GM12878 (cell line): Measurements from ENCODE around the gene EXD3. TPM values are rescaled to one million over a fixed set of nuclear protein-coding genes. Genes with fewer than 3 reads are reported as not detected.

Experiments
- ATAC-seq: fragments of 200-7000 bp; cut with Tn5 transposase; 3 replicates; pipeline ENCODE4 v1.9.1; 2020; ENCODE audit warnings: mild to moderate bottlenecking, moderate library complexity
- BruUV-seq: library from RNA; stranded (reverse); fragments of 400-500 nt; replicated peaks from 2 replicates; lab custom pipeline; 2021; lab: Mats Ljungman, UMichigan
- CTCF ChIA-PET: fragments of 300-600 bp; sonication (Branson Sonifier 250); formaldehyde crosslinking; extraction: SDS; loops from one replicate; lab custom pipeline; 2021; ENCODE audit warnings: inconsistent platforms; lab: Yijun Ruan, JAX
- POLR2A ChIA-PET: fragments of 350-600 bp; formaldehyde crosslinking; extraction: SDS; loops from one replicate; lab custom pipeline; 2021; ENCODE audit warnings: inconsistent platforms; lab: Charles Lee
- RAD21 ChIA-PET: fragments of 300-600 bp; sonication (Branson Sonifier 250); formaldehyde crosslinking; loops from one replicate; lab custom pipeline; 2023; ENCODE audit warnings: antibody characterized with exemption; ENCODE audit not compliant: unreplicated experiment; lab: Charles Lee
- SMC1A ChIA-PET: fragments of 300-600 bp; sonication (Branson Sonifier 250); formaldehyde crosslinking; loops from one replicate; lab custom pipeline; 2023; ENCODE audit not compliant: unreplicated experiment, uncharacterized antibody; lab: Charles Lee
- DNase-seq: peaks from one replicate; pipeline ENCODE4 v3.0.0-alpha.2; 2011; ENCODE audit warnings: low read depth, low spot score
- FAIRE-seq: peaks from 3 replicates; lab custom pipeline; 2011; peaks lifted over from hg19 to GRCh38; lab: Jason Lieb, UNC
- H2AFZ ChIP-seq: 2 replicates; pipeline ENCODE4 v1.6.0; 2011; ENCODE audit warnings: low read depth, low read length, control low read depth; ENCODE audit not compliant: control insufficient read depth
- H3K27ac ChIP-seq: 2 replicates; pipeline ENCODE4 v1.5.1; 2011; ENCODE audit warnings: control low read depth; ENCODE audit not compliant: control insufficient read depth, insufficient read depth
- H3K27me3 ChIP-seq, 2 experiments: replicated peaks in 1 of 2; 2 replicates each; pipeline versions ENCODE4 v1.6.0 to v1.6.1; 2011; ENCODE audit warnings: low read length in 1 of 2; ENCODE audit not compliant: control insufficient read depth in 2 of 2, insufficient read depth in 2 of 2
- H3K36me3 ChIP-seq, 2 experiments: 2 replicates each; pipeline ENCODE4 v1.5.1; 2011; ENCODE audit warnings: low read length in 1 of 2; ENCODE audit not compliant: control insufficient read depth in 2 of 2, insufficient read depth in 2 of 2
- H3K4me1 ChIP-seq: 2 replicates; pipeline ENCODE4 v1.6.1; 2011; ENCODE audit warnings: mild to moderate bottlenecking, low read length, moderate library complexity, mixed read lengths; ENCODE audit not compliant: control insufficient read depth, insufficient read depth
- H3K4me2 ChIP-seq: 2 replicates; pipeline ENCODE4 v1.6.0; 2011; ENCODE audit warnings: control low read depth; ENCODE audit not compliant: control insufficient read depth, insufficient read depth
- H3K4me3 ChIP-seq: fragments of 200-600 bp; sonication (generic); 2 replicates; pipeline ENCODE4 v1.5.1; 2016
- H3K79me2 ChIP-seq: 2 replicates; pipeline ENCODE4 v1.6.0; 2011; ENCODE audit warnings: low read length; ENCODE audit not compliant: control insufficient read depth, insufficient read depth
- H3K9ac ChIP-seq: 2 replicates; pipeline ENCODE4 v1.8.0; 2011; ENCODE audit warnings: low read length, control low read depth, mixed read lengths; ENCODE audit not compliant: control insufficient read depth, insufficient read depth
- H3K9me3 ChIP-seq: replicated peaks from 3 replicates; pipeline ENCODE4 v1.5.1; 2011; ENCODE audit warnings: mild to moderate bottlenecking, low read length; ENCODE audit not compliant: control insufficient read depth, insufficient read depth
- H4K20me1 ChIP-seq: 2 replicates; pipeline ENCODE4 v1.6.0; 2011; ENCODE audit not compliant: control insufficient read depth, insufficient read depth
- CTCF ChIP-seq, 3 experiments: IDR thresholded peaks in 2 of 3; conservative IDR thresholded peaks in 1 of 3; 2 replicates each; pipeline ENCODE4 v1.5.1; 2011; ENCODE audit warnings: low read depth in 3 of 3, low read length in 3 of 3, mild to moderate bottlenecking in 3 of 3, control low read depth in 2 of 3, moderate library complexity in 2 of 3, inconsistent platforms in 1 of 3, mixed read lengths in 1 of 3; ENCODE audit not compliant: control insufficient read depth in 2 of 3, insufficient read depth in 1 of 3; ENCODE audit errors: extremely low read depth in 1 of 3
- E2F4 ChIP-seq: IDR thresholded peaks from 2 replicates; pipeline ENCODE4 v1.6.1; 2012; ENCODE audit warnings: low read depth, low read length, improper control_type of control experiment
- FOXM1 ChIP-seq: IDR thresholded peaks from 2 replicates; pipeline ENCODE4 v1.6.1; 2012; ENCODE audit warnings: low read depth, mild to moderate bottlenecking, inconsistent platforms, low read length, moderate library complexity
- GATAD2B ChIP-seq: fragments of 450-650 bp; conservative IDR thresholded peaks from 2 replicates; pipeline ENCODE4 v1.6.1; 2017; ENCODE audit warnings: low read depth, mild to moderate bottlenecking, moderate library complexity
- PAX8 ChIP-seq: fragments of 450-650 bp; IDR thresholded peaks from 2 replicates; pipeline ENCODE4 v1.6.1; 2017; ENCODE audit warnings: mild to moderate bottlenecking, moderate library complexity
- POLR2A ChIP-seq: IDR thresholded peaks from 2 replicates; pipeline ENCODE4 v1.6.1; 2011; ENCODE audit warnings: low read depth, mild to moderate bottlenecking, low read length
- POLR2AphosphoS2 ChIP-seq: IDR thresholded peaks from 2 replicates; pipeline ENCODE4 v1.6.1; 2011; ENCODE audit warnings: low read depth, mild to moderate bottlenecking, low read length, improper control_type of control experiment, moderate library complexity
- TCF7 ChIP-seq: IDR thresholded peaks from 2 replicates; pipeline ENCODE4 v1.6.1; 2014; ENCODE audit warnings: antibody characterized with exemption, borderline replicate concordance
- ZBED1 ChIP-seq: IDR thresholded peaks from 2 replicates; pipeline ENCODE4 v1.6.1; 2016; ENCODE audit warnings: borderline replicate concordance
- WGBS: methylation state at CpG from one replicate; pipeline ENCODE4 v1.1.6; 2016; ENCODE audit warnings: low lambda C conversion rate; ENCODE audit not compliant: insufficient replicate concordance, insufficient coverage; ENCODE audit errors: missing lambda C conversion rate; 5-methylcytosine and 5-hydroxymethylcytosine counted together
- in situ Hi-C: fragments of 300-500 bp; cut with MboI; formaldehyde crosslinking; loops from 9 replicates; pipeline ENCODE4 v1.14.3; 2018; ENCODE audit warnings: mixed read lengths
- intact Hi-C: fragments of 100-400 bp; cut with micrococcal nuclease; formaldehyde crosslinking; loops from one replicate; pipeline ENCODE4 v1.14.2; 2022; ENCODE audit not compliant: unreplicated experiment
- polyA plus RNA-seq, 11 experiments: library from polyadenylated mRNA; depleted of rRNA in 4 of 11; unstranded in 6 of 11; stranded (reverse) in 5 of 11; fragments of >200 nt; fragmentation: Nextera tagmentation in 4 of 11; fragmentation: Illumina TruSeq in 1 of 11; extraction: Ambion mirVana in 4 of 11; extraction: Trizol in 1 of 11; gene quantifications; 1 replicate in 1 of 11; 2 replicates in 10 of 11; pipeline versions ENCODE4 v1.2.1 to v1.2.3, GENCODE V29; 2011 to 2016; ENCODE audit warnings: inconsistent platforms in 2 of 11, missing spikeins in 2 of 11, low read depth in 1 of 11
- total RNA-seq, 4 experiments: library from RNA; depleted of rRNA in 3 of 4; stranded (reverse); fragments of >200 nt in 3 of 4; fragmentation: Illumina TruSeq in 1 of 4; extraction: Trizol in 1 of 4; gene quantifications; 2 replicates each; pipeline versions ENCODE4 v1.2.1 to v1.2.3, GENCODE V29; 2013 to 2021

Gene EXD3
- total and polyA plus RNA-seq, 10 of the 15 experiments (the other 5 are each of a cell fraction or from before 2014, with no cell fraction given): 0.21 to 7.1 (median 3.6) TPM

DNA sequence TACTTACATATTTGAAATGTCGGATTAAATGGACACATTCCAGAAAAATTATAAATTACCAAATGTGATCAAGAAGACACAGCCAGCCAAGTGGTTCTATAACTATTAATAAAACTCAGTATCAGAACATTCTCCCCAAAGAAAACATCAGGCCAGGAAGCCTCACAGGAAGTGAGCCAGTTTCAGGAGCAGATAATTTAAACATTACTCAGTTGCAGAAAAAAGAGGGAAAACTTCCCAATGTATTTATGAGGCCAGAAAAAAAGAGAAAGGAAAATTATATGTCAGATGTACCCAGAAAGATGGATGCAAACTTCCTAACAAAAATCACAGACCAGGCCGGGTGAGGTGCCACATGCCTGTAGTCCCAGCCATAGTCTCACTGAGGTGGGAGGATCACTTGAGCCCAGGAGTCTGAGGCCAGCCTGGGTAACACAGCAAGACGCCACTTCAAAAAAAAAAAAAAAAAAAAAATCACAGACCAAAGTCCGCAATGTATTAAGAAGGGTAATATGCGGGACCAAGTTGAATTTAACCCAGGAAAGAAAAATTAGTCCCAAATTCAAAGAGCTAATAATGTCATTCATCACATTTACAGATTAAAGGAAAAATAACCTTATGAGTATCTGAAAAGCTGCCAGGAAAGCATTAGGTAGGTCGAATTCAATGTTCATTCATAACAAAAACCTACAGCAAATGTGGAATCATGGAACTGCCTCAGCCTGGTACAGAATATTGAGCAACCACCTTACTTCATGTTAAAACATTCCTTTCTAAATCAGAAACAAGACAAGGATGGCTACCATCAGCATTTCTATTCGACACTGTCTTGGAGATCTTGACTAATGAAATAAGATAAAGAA is 83.7 kb downstream of the EXD3 start:
- BruUV-seq: no TSS peak
- RAD21 ChIA-PET: no interaction called here
- no peaks in the 10 kb centered on the region for H3K27me3 ChIP-seq
- H2AFZ ChIP-seq: no peak overlapping the region
- no peaks in the 10 kb centered on the region for H4K20me1 ChIP-seq
- CTCF ChIA-PET: no interaction called here
- intact Hi-C loops: no loop called here
- POLR2A ChIA-PET: no interaction called here
- TF ChIP-seq TCF7 (no peak), E2F4 (no peak), FOXM1 (no peak), GATAD2B (no peak), PAX8 (no peak), POLR2AphosphoS2 (no peak), CTCF (IDR thresholded peaks at IDR 0.05 in 2 of 3, conservative IDR thresholded peaks at IDR 0.05 in 1 of 3; ENCODE audit: control insufficient read depth in 2 of 3, extremely low read depth in 1 of 3, insufficient read depth in 1 of 3, low read depth in 3 of 3, low read length in 3 of 3) (no peak), ZBED1 (no peak), POLR2A (no peak)
- SMC1A ChIA-PET: no interaction called here
- no peak overlapping the region for H3K4me3 ChIP-seq
- DNase-seq (no peak), ATAC-seq (no peak), FAIRE-seq (no peak)
- H3K4me1 ChIP-seq: no peaks in the 10 kb centered on the region
- no peak overlapping the region for H3K9ac ChIP-seq
- no peak overlapping the region for H3K27ac ChIP-seq
- no peaks in the 10 kb centered on the region for H3K79me2 ChIP-seq
- H3K4me2 ChIP-seq: no peak overlapping the region
- H3K9me3 ChIP-seq: peaks cover 2% of the 10 kb centered on the region; the same call in 1 of the 3 replicates
- 46% methylated on average over 7 of the region's 7 CpGs for WGBS
- no peaks in the 10 kb centered on the region for H3K36me3 ChIP-seq
- in situ Hi-C loops: no loop called here
